IPS DF 6.9 (cell line): Measurements from ENCODE around the gene NXF1.
A peak's percentile ranks its signal among the peaks of the same experiment; 100 is the strongest.

ENCODE experiments used
- DNase-seq: peaks from one replicate; pipeline ENCODE4 v3.0.0-alpha.2; 2013; ENCODE audit warnings: low read depth, low spot score
- H3K27ac ChIP-seq: one replicate; pipeline ENCODE4 v1.5.1; 2013; ENCODE audit warnings: low read length, control low read depth
- H3K27me3 ChIP-seq: 2 replicates; pipeline ENCODE4 v1.6.1; 2013; ENCODE audit warnings: mild to moderate bottlenecking, low read length; ENCODE audit not compliant: control insufficient read depth, insufficient read depth
- H3K36me3 ChIP-seq: 2 replicates; pipeline ENCODE4 v1.6.1; 2013; ENCODE audit warnings: low read length; ENCODE audit not compliant: control insufficient read depth, insufficient read depth
- H3K4me1 ChIP-seq: 2 replicates; pipeline ENCODE4 v1.6.1; 2013; ENCODE audit warnings: low read length; ENCODE audit not compliant: control insufficient read depth, insufficient read depth
- H3K4me3 ChIP-seq: 2 replicates; pipeline ENCODE4 v1.5.1; 2013; ENCODE audit warnings: mild to moderate bottlenecking, low read length
- H3K9me3 ChIP-seq: 2 replicates; pipeline ENCODE4 v1.6.1; 2013; ENCODE audit warnings: low read length, inconsistent platforms; ENCODE audit not compliant: control insufficient read depth, insufficient read depth
- WGBS: extraction: QIAGEN DNeasy Blood & Tissue Kit; methylation state at CpG from one replicate; pipeline ENCODE4 v1.1.7; 2013; ENCODE audit warnings: mixed read lengths, missing lambda C conversion rate; ENCODE audit not compliant: insufficient read length, insufficient coverage; 5-methylcytosine and 5-hydroxymethylcytosine counted together

Gene NXF1

DNA sequence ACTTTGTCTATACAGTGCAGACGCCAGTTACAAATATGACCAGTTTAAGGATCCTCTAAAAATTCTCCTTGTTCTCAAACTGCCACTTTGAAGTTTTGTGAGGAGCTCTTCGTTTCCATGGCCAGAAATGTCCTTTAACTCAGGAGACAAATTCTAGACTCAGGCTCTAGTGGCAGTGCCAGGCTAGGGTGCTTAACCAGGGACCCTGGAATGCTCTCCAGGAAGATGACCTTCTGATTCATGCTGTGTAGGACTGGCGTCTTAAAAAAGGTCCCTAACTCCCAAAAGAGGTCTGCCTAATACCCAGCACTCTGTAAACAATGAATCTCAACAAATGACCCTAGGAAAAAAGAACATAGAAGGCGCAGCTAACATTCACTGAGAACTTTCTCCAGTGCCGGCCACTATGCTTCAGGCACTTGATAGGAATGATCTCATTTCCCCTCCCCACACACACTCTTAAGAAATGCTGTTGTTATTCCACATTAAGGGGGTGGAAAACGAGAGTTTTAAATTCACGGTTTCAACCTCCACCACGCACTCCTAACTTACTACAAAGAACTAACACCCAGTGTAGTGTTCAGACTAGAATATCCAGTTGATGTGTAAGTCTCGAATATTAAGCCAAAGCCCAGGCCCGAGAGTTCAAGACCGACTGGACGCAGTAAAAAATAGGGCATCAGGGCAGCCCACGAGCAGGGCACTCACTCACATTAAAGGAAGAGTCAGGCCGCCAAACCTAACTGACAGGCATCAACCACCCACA lies 747 bp downstream of the NXF1 start:
- Histone ChIP-seq H3K4me3 (peak overlapping the region; percentile 70; the same call in 1 of the 2 replicates), H3K27ac (no peak overlapping the region), H3K4me1 (no peaks in the 10 kb centered on the region), H3K9me3 (no peaks in the 10 kb centered on the region), H3K36me3 (peaks cover 20% of the 10 kb centered on the region), H3K27me3 (no peaks in the 10 kb centered on the region)
- DNase-seq = no peak
- no CpG with 5 or more reads among the region's 14 CpGs for WGBS

GRCh38 chr11:62801071-62801470 lies 4.2 kb downstream of the NXF1 start:
- H3K4me1 ChIP-seq = no peaks in the 10 kb centered on the region
- peaks cover 30% of the 10 kb centered on the region for H3K36me3 ChIP-seq

GRCh38 chr11:62799486-62799885 lies 5.8 kb downstream of the NXF1 start:
- Histone ChIP-seq H3K4me1 (no peaks in the 10 kb centered on the region), H3K27me3 (no peaks in the 10 kb centered on the region), H3K4me3 (no peak overlapping the region), H3K36me3 (peaks cover 32% of the 10 kb centered on the region), H3K9me3 (no peaks in the 10 kb centered on the region), H3K27ac (no peak overlapping the region)
- DNase-seq = no peak
- no CpG with 5 or more reads among the region's 10 CpGs for WGBS

More at GRCh38 chr11:62801071-62801470, 4.2 kb downstream of the NXF1 start:
- H3K9me3 ChIP-seq = no peaks in the 10 kb centered on the region
- no CpG with 5 or more reads among the region's 4 CpGs for WGBS
- no peak overlapping the region for H3K4me3 ChIP-seq
- no peak overlapping the region for H3K27ac ChIP-seq
- no peak for DNase-seq
- no peaks in the 10 kb centered on the region for H3K27me3 ChIP-seq

DNA sequence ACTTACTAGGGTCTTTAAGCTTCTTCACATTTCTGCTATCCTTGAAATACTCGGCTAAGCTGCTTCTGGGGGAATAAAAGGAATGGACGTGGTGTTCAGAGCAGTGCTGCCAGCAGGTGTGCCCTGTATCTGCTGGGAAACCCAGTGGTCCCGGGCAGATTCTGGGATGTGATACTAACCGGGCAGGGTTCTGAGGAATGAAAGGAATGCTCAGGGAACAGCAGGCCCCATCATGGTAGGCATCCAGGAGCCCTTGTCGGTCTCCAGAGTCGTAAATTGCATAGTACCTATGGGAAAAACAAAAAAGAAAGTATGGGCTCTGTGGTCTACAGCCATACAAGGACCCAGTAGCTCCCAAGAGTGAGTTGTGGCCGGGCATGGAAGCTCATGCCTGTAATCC lies 9.0 kb downstream of the NXF1 start:
- Histone ChIP-seq H3K27ac (no peak overlapping the region), H3K4me3 (no peak overlapping the region), H3K9me3 (no peaks in the 10 kb centered on the region), H3K27me3 (no peaks in the 10 kb centered on the region), H3K4me1 (peaks cover 1% of the 10 kb centered on the region; the same call in 1 of the 2 replicates), H3K36me3 (peaks cover 32% of the 10 kb centered on the region)
- no peak for DNase-seq
- no CpG with 5 or more reads among the region's 7 CpGs for WGBS

DNA sequence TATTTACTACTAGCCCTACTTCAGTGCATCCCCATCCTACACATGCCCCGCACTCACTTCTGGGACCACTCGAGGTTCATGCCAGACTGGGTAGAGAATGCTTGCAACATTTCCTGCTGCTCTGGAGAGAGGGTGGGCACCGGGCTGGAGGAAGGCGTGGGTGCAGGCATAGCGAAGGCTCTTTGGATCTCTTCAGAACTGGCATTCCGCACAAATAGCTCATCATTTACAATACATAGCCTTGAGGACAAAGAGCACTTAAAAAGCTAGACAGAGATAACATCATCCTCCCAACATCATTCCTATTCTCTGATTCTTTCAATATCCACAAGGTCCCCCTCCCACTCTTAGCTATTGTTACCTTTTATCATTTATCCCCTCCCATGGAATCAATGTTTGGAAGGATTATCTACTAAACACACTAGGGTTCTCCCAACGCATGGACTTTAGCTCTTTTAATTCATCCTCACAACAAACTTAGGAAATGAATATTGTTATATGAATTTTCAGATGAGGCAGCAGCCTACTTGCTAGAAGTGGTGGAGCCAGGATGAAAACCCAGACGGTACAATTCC lies 11.0 kb downstream of the NXF1 start:
- peaks cover 20% of the 10 kb centered on the region; the same call in 1 of the 2 replicates for H3K36me3 ChIP-seq
- no CpG with 5 or more reads among the region's 8 CpGs for WGBS
- no peak overlapping the region for H3K27ac ChIP-seq
- no peaks in the 10 kb centered on the region for H3K27me3 ChIP-seq
- peaks cover 1% of the 10 kb centered on the region; the same call in 1 of the 2 replicates for H3K4me1 ChIP-seq
- no peaks in the 10 kb centered on the region for H3K9me3 ChIP-seq
- no peak overlapping the region for H3K4me3 ChIP-seq
- no peak for DNase-seq

GRCh38 chr11:62792202-62792575 lies 13.1 kb downstream of the NXF1 start:
- WGBS = no CpG with 5 or more reads among the region's 11 CpGs
- Histone ChIP-seq H3K9me3 (no peaks in the 10 kb centered on the region), H3K36me3 (peaks cover 17% of the 10 kb centered on the region; the same call in 1 of the 2 replicates), H3K27me3 (no peaks in the 10 kb centered on the region), H3K4me1 (peaks cover 1% of the 10 kb centered on the region; the same call in 1 of the 2 replicates), H3K27ac (no peak overlapping the region), H3K4me3 (no peak overlapping the region; the same call in 1 of the 2 replicates)
- DNase-seq = no peak

- WGBS = no CpG with 5 or more reads among the region's 58 CpGs
- Histone ChIP-seq H3K9me3 (no peaks in the 10 kb centered on the region), H3K36me3 (peaks cover 15% of the 10 kb centered on the region; the same call in 1 of the 2 replicates), H3K27ac (no peak within 1 kb of the TSS), H3K4me1 (peaks cover 1% of the 10 kb centered on the region; the same call in 1 of the 2 replicates), H3K4me3 (peak within 1 kb of the TSS; percentile 95), H3K27me3 (no peaks in the 10 kb centered on the region)
- DNase-seq = no peak
Measured at GRCh38 chr11:62791501-62792201, 13.6 kb downstream of the NXF1 start, which contains the start of gene TMEM223. TMEM223 (minus strand) TSS chr11:62792006; CDS start chr11:62791994, 12 bp downstream.

DNA sequence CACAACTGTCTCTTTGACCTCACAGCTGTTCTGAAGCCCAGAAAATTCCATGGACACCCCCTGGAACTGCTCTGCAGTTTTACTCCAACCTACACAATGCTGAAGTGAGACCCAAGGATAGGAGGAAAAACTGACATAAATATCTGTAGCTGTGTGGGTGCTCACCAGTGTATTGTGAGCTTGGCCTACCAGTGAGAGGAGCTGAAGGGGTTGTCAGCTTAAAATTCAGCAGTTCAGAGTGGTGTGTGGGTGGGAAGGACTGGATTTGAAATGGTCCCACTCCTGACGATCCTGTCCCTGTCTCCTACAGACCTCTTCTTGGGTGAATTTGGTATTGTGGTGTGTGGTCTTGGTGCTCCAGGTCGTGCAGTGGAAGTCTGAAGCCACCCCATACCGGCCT lies 15.7 kb downstream of the NXF1 start:
- peaks cover 1% of the 10 kb centered on the region; the same call in 1 of the 2 replicates for H3K4me1 ChIP-seq
- no peaks in the 10 kb centered on the region for H3K27me3 ChIP-seq
- peaks cover 11% of the 10 kb centered on the region; the same call in 1 of the 2 replicates for H3K36me3 ChIP-seq
- H3K4me3 ChIP-seq = no peak overlapping the region
- no peaks in the 10 kb centered on the region for H3K9me3 ChIP-seq
- DNase-seq = no peak
- H3K27ac ChIP-seq = no peak overlapping the region
- no CpG with 5 or more reads among the region's 3 CpGs for WGBS

DNA sequence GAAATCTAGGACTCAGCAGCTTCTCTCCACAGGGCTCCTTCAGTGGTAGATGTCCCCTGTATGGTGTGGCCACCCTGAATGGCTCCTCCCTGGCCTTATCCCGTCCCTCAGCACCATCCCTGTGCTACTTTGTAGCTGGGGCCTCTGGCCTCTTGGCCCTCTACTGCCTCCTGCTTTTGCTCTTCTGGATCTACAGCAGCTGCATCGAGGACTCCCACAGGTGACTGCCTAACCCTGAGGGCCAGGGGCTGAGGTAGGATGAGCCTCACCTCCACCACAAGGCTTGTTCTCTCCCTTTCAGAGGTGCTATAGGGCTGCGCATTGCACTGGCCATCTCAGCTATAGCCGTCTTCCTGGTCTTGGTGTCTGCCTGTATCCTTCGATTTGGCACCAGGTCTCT lies 16.2 kb downstream of the NXF1 start:
- no peak for DNase-seq
- Histone ChIP-seq H3K4me3 (no peak overlapping the region), H3K27ac (no peak overlapping the region)

More for the DNA sequence above, 16.2 kb downstream of the NXF1 start:
- H3K36me3 ChIP-seq = peaks cover 8% of the 10 kb centered on the region; the same call in 1 of the 2 replicates
- no peaks in the 10 kb centered on the region for H3K9me3 ChIP-seq
- no peaks in the 10 kb centered on the region for H3K27me3 ChIP-seq
- WGBS = no CpG with 5 or more reads among the region's 5 CpGs
- H3K4me1 ChIP-seq = peaks cover 1% of the 10 kb centered on the region; the same call in 1 of the 2 replicates
